ENCODE measurements around the gene ENGASE. TPM values are rescaled to one million over a fixed set of nuclear protein-coding genes. Genes with fewer than 3 reads are reported as not detected.

Gene ENGASE
- total RNA-seq, 1 experiment from 2014 or later = 50.0 TPM

GRCh38 chr17:79129523-79129922 is 54.9 kb downstream of the ENGASE start:
- no peak for DNase-seq
- H3K4me3 ChIP-seq (ENCODE audit: low read depth, low read length) = no peak overlapping the region
- peaks cover 13% of the 10 kb centered on the region for H3K27me3 ChIP-seq (replicated peaks; ENCODE audit: control insufficient read depth, insufficient read depth, low read length)
- H3K9me3 Mint-ChIP-seq (ENCODE audit: unreplicated experiment) = no peaks in the 10 kb centered on the region
- BruUV-seq (replicated peaks) = no TSS peak
- 0 out of 2 replicates have a peak, but pooled peaks cover 4% of the 10 kb centered on the region for H3K9me3 ChIP-seq
- ChIA-PET CTCF (no interaction called here), POLR2A (no interaction called here)
- no peaks in the 10 kb centered on the region for H3K36me3 ChIP-seq (ENCODE audit: control insufficient read depth, insufficient read depth, low read length)
- no peaks in the 10 kb centered on the region for H3K4me1 ChIP-seq
- TF ChIP-seq, protein P1, sequence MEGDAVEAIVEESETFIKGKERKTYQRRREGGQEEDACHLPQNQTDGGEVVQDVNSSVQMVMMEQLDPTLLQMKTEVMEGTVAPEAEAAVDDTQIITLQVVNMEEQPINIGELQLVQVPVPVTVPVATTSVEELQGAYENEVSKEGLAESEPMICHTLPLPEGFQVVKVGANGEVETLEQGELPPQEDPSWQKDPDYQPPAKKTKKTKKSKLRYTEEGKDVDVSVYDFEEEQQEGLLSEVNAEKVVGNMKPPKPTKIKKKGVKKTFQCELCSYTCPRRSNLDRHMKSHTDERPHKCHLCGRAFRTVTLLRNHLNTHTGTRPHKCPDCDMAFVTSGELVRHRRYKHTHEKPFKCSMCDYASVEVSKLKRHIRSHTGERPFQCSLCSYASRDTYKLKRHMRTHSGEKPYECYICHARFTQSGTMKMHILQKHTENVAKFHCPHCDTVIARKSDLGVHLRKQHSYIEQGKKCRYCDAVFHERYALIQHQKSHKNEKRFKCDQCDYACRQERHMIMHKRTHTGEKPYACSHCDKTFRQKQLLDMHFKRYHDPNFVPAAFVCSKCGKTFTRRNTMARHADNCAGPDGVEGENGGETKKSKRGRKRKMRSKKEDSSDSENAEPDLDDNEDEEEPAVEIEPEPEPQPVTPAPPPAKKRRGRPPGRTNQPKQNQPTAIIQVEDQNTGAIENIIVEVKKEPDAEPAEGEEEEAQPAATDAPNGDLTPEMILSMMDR (IDR thresholded peaks at IDR 0.05; ENCODE audit: insufficient read depth in 1 of 2, low read depth in 1 of 2, low read length in 1 of 2, severe bottlenecking in 1 of 2, unreplicated experiment in 1 of 2) = no peak
- no peaks in the 10 kb centered on the region for H3K36me3 Mint-ChIP-seq (ENCODE audit: insufficient read depth, unreplicated experiment)
- no peak overlapping the region for H3K27ac Mint-ChIP-seq (ENCODE audit: unreplicated experiment)
- no peak overlapping the region for H3K4me3 Mint-ChIP-seq (ENCODE audit: unreplicated experiment)
- intact Hi-C loops (cut with micrococcal nuclease; ENCODE audit: unreplicated experiment) = no loop called here
- H3K27me3 Mint-ChIP-seq (ENCODE audit: insufficient read depth, unreplicated experiment) = peaks cover 28% of the 10 kb centered on the region
- H3K4me1 Mint-ChIP-seq (ENCODE audit: low read depth, unreplicated experiment) = no peaks in the 10 kb centered on the region

DNA sequence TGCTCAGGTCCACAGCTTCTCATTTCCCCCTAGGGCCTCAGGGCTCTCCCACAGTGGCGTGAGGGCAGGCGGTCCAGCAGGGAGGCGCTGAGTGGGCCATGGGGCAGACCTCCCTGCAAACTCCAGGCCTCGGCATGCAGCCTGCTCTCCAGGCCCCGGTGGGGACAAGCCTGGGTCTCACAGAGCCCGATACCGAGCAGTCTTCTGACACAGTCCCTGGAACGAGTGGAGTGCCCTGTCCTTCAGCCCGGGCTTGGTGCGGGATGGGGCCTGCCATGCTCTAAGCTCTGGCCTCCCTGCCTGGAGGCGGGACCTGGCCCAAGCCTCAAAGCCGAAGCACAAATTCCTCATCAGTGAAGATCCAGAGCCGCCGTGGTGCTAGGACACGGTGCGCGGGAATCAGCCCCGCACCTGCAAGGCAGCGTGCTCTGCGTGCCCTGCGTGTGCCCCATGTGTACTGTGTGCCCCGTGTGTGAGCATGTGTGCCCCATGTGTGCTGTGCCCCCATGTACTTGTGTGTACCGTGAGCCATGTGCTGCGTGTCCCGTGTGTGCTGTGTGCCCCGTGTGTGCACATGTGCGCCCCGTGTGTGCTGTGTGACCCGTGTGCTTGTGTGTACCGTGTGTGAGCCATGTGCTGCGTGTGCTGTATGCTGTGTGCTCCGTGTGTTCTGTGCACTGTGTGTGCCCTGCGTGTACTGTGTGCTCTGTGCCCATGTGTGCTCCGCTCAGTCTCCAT is 56.1 kb downstream of the ENGASE start:
- CTCF ChIA-PET = no interaction called here
- Mint-ChIP-seq H3K27me3 (ENCODE audit: insufficient read depth, unreplicated experiment) (peaks cover 31% of the 10 kb centered on the region), H3K27ac (ENCODE audit: unreplicated experiment) (no peak overlapping the region), H3K4me3 (ENCODE audit: unreplicated experiment) (no peak overlapping the region), H3K4me1 (ENCODE audit: low read depth, unreplicated experiment) (no peaks in the 10 kb centered on the region), H3K36me3 (ENCODE audit: insufficient read depth, unreplicated experiment) (no peaks in the 10 kb centered on the region), H3K9me3 (ENCODE audit: unreplicated experiment) (no peaks in the 10 kb centered on the region)
- H3K27me3 ChIP-seq (replicated peaks; ENCODE audit: control insufficient read depth, insufficient read depth, low read length) = peaks cover 13% of the 10 kb centered on the region
- intact Hi-C loops (cut with micrococcal nuclease; ENCODE audit: unreplicated experiment) = no loop called here
- DNase-seq = no peak
- BruUV-seq (replicated peaks) = no TSS peak
- 0 out of 2 replicates have a peak, but pooled peaks cover 4% of the 10 kb centered on the region for H3K9me3 ChIP-seq
- no peaks in the 10 kb centered on the region for H3K36me3 ChIP-seq (ENCODE audit: control insufficient read depth, insufficient read depth, low read length)
- TF ChIP-seq, protein P1 (IDR thresholded peaks at IDR 0.05; ENCODE audit: insufficient read depth in 1 of 2, low read depth in 1 of 2, low read length in 1 of 2, severe bottlenecking in 1 of 2, unreplicated experiment in 1 of 2) = no peak
- POLR2A ChIA-PET = no interaction called here
- H3K4me3 ChIP-seq (ENCODE audit: low read depth, low read length) = no peak overlapping the region
- no peaks in the 10 kb centered on the region for H3K4me1 ChIP-seq

- CTCF ChIA-PET = no interaction called here
- Histone ChIP-seq H3K4me1 (no peaks in the 10 kb centered on the region), H3K27me3 (replicated peaks; ENCODE audit: control insufficient read depth, insufficient read depth, low read length) (peaks cover 15% of the 10 kb centered on the region), H3K36me3 (ENCODE audit: control insufficient read depth, insufficient read depth, low read length) (no peaks in the 10 kb centered on the region), H3K4me3 (ENCODE audit: low read depth, low read length) (no peak overlapping the region), H3K9me3 (0 out of 2 replicates have a peak, but pooled peaks cover 4% of the 10 kb centered on the region)
- Mint-ChIP-seq H3K36me3 (ENCODE audit: insufficient read depth, unreplicated experiment) (no peaks in the 10 kb centered on the region), H3K27me3 (ENCODE audit: insufficient read depth, unreplicated experiment) (peaks cover 36% of the 10 kb centered on the region), H3K4me3 (ENCODE audit: unreplicated experiment) (no peak overlapping the region), H3K27ac (ENCODE audit: unreplicated experiment) (no peak overlapping the region), H3K4me1 (ENCODE audit: low read depth, unreplicated experiment) (no peaks in the 10 kb centered on the region), H3K9me3 (ENCODE audit: unreplicated experiment) (no peaks in the 10 kb centered on the region)
- BruUV-seq (replicated peaks) = no TSS peak
- intact Hi-C loops (cut with micrococcal nuclease; ENCODE audit: unreplicated experiment) = no loop called here
- TF ChIP-seq, protein P1 (IDR thresholded peaks at IDR 0.05; ENCODE audit: insufficient read depth in 1 of 2, low read depth in 1 of 2, low read length in 1 of 2, severe bottlenecking in 1 of 2, unreplicated experiment in 1 of 2) = no peak
- no peak for DNase-seq
- POLR2A ChIA-PET = no interaction called here
Observed at GRCh38 chr17:79131274-79131635, 56.6 kb downstream of the ENGASE start.
